HG03354 (cell line): Measurements from ENCODE around the gene VCL.

Source experiments
- ATAC-seq: cut with Tn5 transposase; IDR thresholded peaks from one replicate; pipeline ENCODE4 v1.9.1; 2021; ENCODE audit warnings: mild to moderate bottlenecking; ENCODE audit not compliant: unreplicated experiment, poor library complexity, severe bottlenecking

The VCL gene

GRCh38 chr10:74094231-74094630 lies 96.3 kb downstream of the VCL start:
- no peak for ATAC-seq

GRCh38 chr10:74096777-74097176 lies 98.9 kb downstream of the VCL start:
- peak; percentile 97 for ATAC-seq

- no peak for ATAC-seq
Observed at GRCh38 chr10:74097776-74098175, 99.9 kb downstream of the VCL start.

GRCh38 chr10:74099420-74099819 lies 101.5 kb downstream of the VCL start:
- no peak for ATAC-seq

GRCh38 chr10:74099836-74100235 lies 101.9 kb downstream of the VCL start:
- ATAC-seq, result no peak

GRCh38 chr10:74103560-74104258 lies 105.8 kb downstream of the VCL start:
- ATAC-seq, result no peak

GRCh38 chr10:74104480-74104879 lies 106.6 kb downstream of the VCL start:
- no peak for ATAC-seq

- ATAC-seq, result no peak
Observed at GRCh38 chr10:74104996-74105395, 107.1 kb downstream of the VCL start.

GRCh38 chr10:74107391-74107790 lies 109.5 kb downstream of the VCL start:
- no peak for ATAC-seq

GRCh38 chr10:74109452-74109851 lies 111.5 kb downstream of the VCL start:
- no peak for ATAC-seq

GRCh38 chr10:74110120-74110519 lies 112.2 kb downstream of the VCL start:
- no peak for ATAC-seq

GRCh38 chr10:74111799-74112198 lies 113.9 kb downstream of the VCL start:
- ATAC-seq, result no peak

GRCh38 chr10:74113546-74113945 lies 115.6 kb downstream of the VCL start:
- ATAC-seq, result no peak

- no peak for ATAC-seq
Observed at GRCh38 chr10:74114041-74114448, 116.1 kb downstream of the VCL start.

- ATAC-seq, result no peak
Observed at GRCh38 chr10:74117738-74118137, 119.8 kb downstream of the VCL start.

GRCh38 chr10:74118804-74119203 lies 120.9 kb downstream of the VCL start:
- ATAC-seq, result no peak

- no peak for ATAC-seq
Observed at GRCh38 chr10:74120911-74121310, 123.0 kb downstream of the VCL start.

GRCh38 chr10:74121368-74121767 lies 123.5 kb downstream of the VCL start:
- no peak for ATAC-seq

- ATAC-seq, result no peak
Observed at GRCh38 chr10:74122060-74122459, 124.1 kb downstream of the VCL start.

GRCh38 chr10:74123081-74123480 lies 125.2 kb downstream of the VCL start:
- ATAC-seq, result no peak

- no peak for ATAC-seq
Observed at GRCh38 chr10:74133923-74134820, 136.3 kb downstream of the VCL start.
